GM12878 (cell line): Measurements from ENCODE around the gene PRKCE.

Experiments
- CTCF ChIP-seq, 3 experiments: IDR thresholded peaks in 2 of 3; conservative IDR thresholded peaks in 1 of 3; 2 replicates each; pipeline ENCODE4 v1.5.1; 2011; ENCODE audit warnings: low read depth in 3 of 3, low read length in 3 of 3, mild to moderate bottlenecking in 3 of 3, control low read depth in 2 of 3, moderate library complexity in 2 of 3, inconsistent platforms in 1 of 3, mixed read lengths in 1 of 3; ENCODE audit not compliant: control insufficient read depth in 2 of 3, insufficient read depth in 1 of 3; ENCODE audit errors: extremely low read depth in 1 of 3
- EGR1 ChIP-seq, 2 experiments: IDR thresholded peaks; 1 replicate in 1 of 2; 2 replicates in 1 of 2; pipeline ENCODE4 v1.6.1; 2011 to 2012; ENCODE audit warnings: low read depth in 2 of 2, low read length in 2 of 2, borderline replicate concordance in 1 of 2, mild to moderate bottlenecking in 1 of 2, moderate library complexity in 1 of 2
- NFYB ChIP-seq: IDR thresholded peaks from 2 replicates; pipeline ENCODE4 v1.6.1; 2011; ENCODE audit warnings: low read depth, mild to moderate bottlenecking, low read length, improper control_type of control experiment, moderate library complexity; ENCODE audit not compliant: insufficient read depth
- YY1 ChIP-seq: IDR thresholded peaks from 2 replicates; pipeline ENCODE4 v1.6.1; 2011; ENCODE audit warnings: low read depth, mild to moderate bottlenecking, low read length

GRCh38 chr2:45876611-45877010 lies 225.1 kb downstream of the PRKCE start:
- TF ChIP-seq EGR1 (IDR thresholded peaks at IDR 0.05; ENCODE audit: borderline replicate concordance in 1 of 2, low read depth in 2 of 2, low read length in 2 of 2), result no peak
- no peak for TF ChIP-seq NFYB
- TF ChIP-seq YY1, result no peak
- no peak for TF ChIP-seq CTCF (IDR thresholded peaks at IDR 0.05 in 2 of 3, conservative IDR thresholded peaks at IDR 0.05 in 1 of 3; ENCODE audit: control insufficient read depth in 2 of 3, extremely low read depth in 1 of 3, insufficient read depth in 1 of 3, low read depth in 3 of 3, low read length in 3 of 3)
